Heart right ventricle (tissue), 16 donors: ENCODE measurements around the gene APOA5. TPM values are rescaled to one million over a fixed set of nuclear protein-coding genes. Genes with fewer than 3 reads are reported as not detected.

Source experiments
- ATAC-seq, 8 donors: fragments of 200-7000 bp; cut with Tn5 transposase; one replicate each; pipeline ENCODE4 v1.9.1; 2020; ENCODE audit warnings: mild to moderate bottlenecking in 8 of 8, moderate library complexity in 8 of 8, moderate number of reproducible peaks in 1 of 8
- DNase-seq, 2 donors: peaks; one replicate each; pipeline ENCODE4 v3.0.0-alpha.2; 2020
- H3K27ac ChIP-seq, 10 donors: fragments of 200-600 bp; sonication (generic) in 2 of 10; one replicate each; pipeline versions ENCODE4 v1.5.0 to v1.8.0; 2020 to 2022; ENCODE audit warnings: mild to moderate bottlenecking in 3 of 10
- H3K27me3 ChIP-seq, 7 donors: fragments of 200-600 bp; one replicate each; pipeline ENCODE4 v1.8.0; 2021 to 2022; ENCODE audit warnings: mild to moderate bottlenecking in 2 of 7
- H3K36me3 ChIP-seq, 9 donors: fragments of 200-600 bp; sonication (generic) in 1 of 9; one replicate each; pipeline versions ENCODE4 v1.5.0 to v1.8.0; 2020 to 2022; ENCODE audit warnings: mild to moderate bottlenecking in 2 of 9
- H3K4me1 ChIP-seq, 9 donors: fragments of 200-600 bp; sonication (generic) in 1 of 9; one replicate each; pipeline versions ENCODE4 v1.5.0 to v1.8.0; 2020 to 2022; ENCODE audit warnings: mild to moderate bottlenecking in 4 of 9
- H3K4me3 ChIP-seq, 10 donors: fragments of 200-600 bp; sonication (generic) in 2 of 10; one replicate each; pipeline versions ENCODE4 v1.5.0 to v1.8.0; 2020 to 2022; ENCODE audit warnings: mild to moderate bottlenecking in 7 of 10, moderate library complexity in 2 of 10
- H3K9me3 ChIP-seq, 11 donors: fragments of 200-600 bp in 10 of 11; sonication (generic) in 2 of 11; one replicate each; pipeline versions ENCODE4 v1.5.0 to v1.8.0; 2013 to 2022; ENCODE audit warnings: mild to moderate bottlenecking in 2 of 11, control low read depth in 1 of 11, moderate library complexity in 1 of 11
- WGBS, 2 donors: extraction: QIAGEN DNeasy Blood & Tissue Kit; methylation state at CpG; one replicate each; pipeline ENCODE4 v1.1.7; 2013; ENCODE audit warnings: inconsistent platforms in 1 of 2; 5-methylcytosine and 5-hydroxymethylcytosine counted together
- intact Hi-C, 10 donors: fragments of 100-400 bp; cut with DNase I; formaldehyde crosslinking; loops; one replicate each; pipeline versions ENCODE4 v1.11.1 to v1.14.2; 2022
- polyA plus RNA-seq, 2 donors: library from polyadenylated mRNA; stranded (reverse); fragments of 200-250 nt; gene quantifications; one replicate each; pipeline ENCODE4 v1.2.3, GENCODE V29; 2013
- total RNA-seq, 10 donors: library from RNA; stranded (reverse); fragmentation: NEBNext Ultra II Directional in 3 of 10; extraction: Animal tissue kit (Norgen Biotek cat#: 25700) in 3 of 10; gene quantifications; one replicate each; pipeline versions ENCODE4 v1.2.1 to v1.2.4, GENCODE V29; 2021 to 2023
- TF ChIP-seq, protein P1 (sequence below), 9 donors: fragments of 200-600 bp; sonication (generic) in 2 of 9; IDR thresholded peaks; one replicate each; pipeline versions ENCODE4 v1.5.0 to v1.8.0; 2021 to 2022; ENCODE audit warnings: antibody characterized with exemption in 9 of 9, mild to moderate bottlenecking in 5 of 9, moderate library complexity in 1 of 9
- donor health status: Arrhythmogenic right ventricular cardiomyopathy.
- donor health status: ischemic (EF 13 %, LVEDD 7.1; RV severe dilation, severe dysfunction).
- donor health status: healthy with polysubstance abuse.
- donor health status: DM: no; HTN: yes; CAD: no.
- donor health status: DM: no; HTN: no; CAD: no.
- donor health status: ischemic (EF 25% LVEDD 6.9; RV normal size, moderate dysfunction).
- donor health status: ischemic (EF 25% LVEDD 5.7; RV mildly dilated, moderate dysfunction).
- donor health status: healthy.
- donor health status: DM: yes; HTN: yes; CAD: no.
- donor health status: Ischemic cardiomyopathy.
- donor health status: ischemic (EF 35%, LVEDD 5.7; RV mildly dilated, moderate dysfunction).
- donor health status: nonischemic (EF 11% LVEDD 7.7; RV severe dilation, severe dysfunction).
- donor health status: DM: yes; HTN: yes; CAD: no.
- donor health status: PGD.
- donor health status: ischemic (EF 29% LVEDD 5.4; RV normal size, mild dysfunction).
- donor health status: nonischemic (EF 23%, LVEDD 6.1; RV moderate dilation, normal function).

Gene APOA5
- total and polyA plus RNA-seq, 12 donors = not detected

DNA sequence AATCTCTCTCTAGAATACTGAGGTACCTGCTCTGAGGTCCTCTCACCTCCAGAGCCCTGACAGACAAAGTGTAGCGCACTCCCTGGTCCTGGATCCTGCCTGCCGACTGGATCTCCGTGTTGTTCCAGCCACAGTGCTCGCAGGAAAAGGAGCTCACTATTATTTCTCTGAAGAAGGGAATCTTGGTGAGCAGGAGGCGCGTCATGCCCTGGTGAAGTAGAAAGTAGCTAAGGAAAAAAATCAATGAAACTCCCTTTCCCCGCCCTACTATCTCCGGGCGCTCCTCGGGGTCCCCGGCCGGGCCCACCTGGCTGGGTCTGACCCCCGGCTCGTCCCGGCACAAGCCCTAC, 4.3 kb downstream of the APOA5 start:
- Histone ChIP-seq H3K4me1 (peaks cover 7 to 35% (median 24%) of the 10 kb centered on the region in 9 donors), H3K9me3 (no peaks in the 10 kb centered on the region), H3K27me3 (no peaks in the 10 kb centered on the region), H3K36me3 (peaks cover 0 to 44% (median 35%) of the 10 kb centered on the region in 9 donors), H3K4me3 (peak overlapping the region; percentile 84 to 100 (median 94)), H3K27ac (peak overlapping the region in 9 of 10 donors; percentile 85 to 94 (median 88))
- peak in 1 of 8 donors; percentile 1 for ATAC-seq
- 1% methylated on average over 15 of the region's 15 CpGs for WGBS, 2 donors
- DNase-seq = no peak
- intact Hi-C loops = loop anchor here in 4 of 10 donors (5.0 kb wide), 2 partner anchors 440 to 445 kb away; partner anchors contain the start of genes PCSK7 (in 1 of the 4) and RNF214 (in 1 of the 4)
- TF ChIP-seq, protein P1, sequence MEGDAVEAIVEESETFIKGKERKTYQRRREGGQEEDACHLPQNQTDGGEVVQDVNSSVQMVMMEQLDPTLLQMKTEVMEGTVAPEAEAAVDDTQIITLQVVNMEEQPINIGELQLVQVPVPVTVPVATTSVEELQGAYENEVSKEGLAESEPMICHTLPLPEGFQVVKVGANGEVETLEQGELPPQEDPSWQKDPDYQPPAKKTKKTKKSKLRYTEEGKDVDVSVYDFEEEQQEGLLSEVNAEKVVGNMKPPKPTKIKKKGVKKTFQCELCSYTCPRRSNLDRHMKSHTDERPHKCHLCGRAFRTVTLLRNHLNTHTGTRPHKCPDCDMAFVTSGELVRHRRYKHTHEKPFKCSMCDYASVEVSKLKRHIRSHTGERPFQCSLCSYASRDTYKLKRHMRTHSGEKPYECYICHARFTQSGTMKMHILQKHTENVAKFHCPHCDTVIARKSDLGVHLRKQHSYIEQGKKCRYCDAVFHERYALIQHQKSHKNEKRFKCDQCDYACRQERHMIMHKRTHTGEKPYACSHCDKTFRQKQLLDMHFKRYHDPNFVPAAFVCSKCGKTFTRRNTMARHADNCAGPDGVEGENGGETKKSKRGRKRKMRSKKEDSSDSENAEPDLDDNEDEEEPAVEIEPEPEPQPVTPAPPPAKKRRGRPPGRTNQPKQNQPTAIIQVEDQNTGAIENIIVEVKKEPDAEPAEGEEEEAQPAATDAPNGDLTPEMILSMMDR (IDR thresholded peaks at IDR 0.05) = no peak

DNA sequence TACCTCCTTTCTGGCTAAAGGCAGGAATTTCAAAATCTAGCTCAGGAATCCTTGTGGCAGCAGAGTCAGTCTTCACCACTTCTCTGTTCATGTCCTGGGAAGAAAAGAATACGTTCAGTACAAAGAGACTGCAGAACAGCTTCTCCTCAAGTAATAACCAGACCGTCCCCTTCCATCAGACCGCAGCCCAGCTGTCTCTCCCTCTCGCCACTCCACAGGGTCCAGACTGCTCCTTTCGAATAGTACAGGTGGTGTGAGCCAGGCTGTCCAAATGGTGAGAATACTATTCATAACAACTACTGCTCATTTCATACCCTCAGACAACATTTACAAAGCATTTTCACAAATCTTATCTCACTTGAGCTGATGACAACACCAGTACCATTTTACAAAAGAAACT, 4.7 kb downstream of the APOA5 start:
- H3K4me3 ChIP-seq = peak overlapping the region; percentile 84 to 100 (median 94)
- DNase-seq (no peak), ATAC-seq (no peak)
- H3K36me3 ChIP-seq = peaks cover 0 to 48% (median 38%) of the 10 kb centered on the region in 9 donors
- intact Hi-C loops = loop anchor here in 4 of 10 donors (5.0 kb wide), 2 partner anchors 440 to 445 kb away; partner anchors contain the start of genes PCSK7 (in 1 of the 4) and RNF214 (in 1 of the 4)
- H3K4me1 ChIP-seq = peaks cover 7 to 35% (median 24%) of the 10 kb centered on the region in 9 donors
- peak overlapping the region in 3 of 10 donors; percentile 88 to 94 (median 88) for H3K27ac ChIP-seq
- TF ChIP-seq, protein P1 (IDR thresholded peaks at IDR 0.05) = no peak
- WGBS, 2 donors = 66 to 69% methylated on average over 5 of the region's 5 CpGs
- H3K27me3 ChIP-seq = no peaks in the 10 kb centered on the region
- no peaks in the 10 kb centered on the region for H3K9me3 ChIP-seq

DNA sequence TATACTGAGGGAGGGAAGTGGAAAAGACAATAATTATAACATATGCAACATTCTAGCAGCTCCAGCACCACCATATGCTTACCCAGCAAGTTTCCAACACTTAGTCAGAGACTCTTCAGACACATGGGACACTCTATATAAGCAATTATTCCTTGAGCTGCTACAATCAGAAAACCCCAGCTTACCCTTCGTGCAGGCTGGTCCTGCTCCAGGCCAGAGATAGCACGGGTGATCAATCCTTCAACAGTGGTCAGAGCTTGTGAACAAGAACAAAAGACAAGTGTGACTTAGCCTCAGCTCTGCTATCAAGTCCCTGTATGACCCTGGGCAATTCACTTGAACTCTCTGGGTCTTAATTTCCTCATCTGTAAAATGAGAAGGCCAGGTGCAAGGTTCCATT, 5.4 kb downstream of the APOA5 start:
- no peak for DNase-seq
- no peak for ATAC-seq
- WGBS, 2 donors = 80 to 87% methylated on average over 2 of the region's 2 CpGs
- Histone ChIP-seq H3K4me3 (peak overlapping the region in 3 of 10 donors; percentile 84 to 97 (median 91)), H3K36me3 (peaks cover 0 to 55% (median 39%) of the 10 kb centered on the region in 9 donors), H3K27me3 (no peaks in the 10 kb centered on the region), H3K9me3 (no peaks in the 10 kb centered on the region), H3K27ac (no peak overlapping the region), H3K4me1 (peaks cover 4 to 32% (median 20%) of the 10 kb centered on the region in 9 donors)
- intact Hi-C loops = loop anchor here in 4 of 10 donors (5.0 kb wide), 2 partner anchors 441 to 446 kb away; partner anchors contain the start of genes PCSK7 (in 1 of the 4) and RNF214 (in 1 of the 4)
- TF ChIP-seq, protein P1 (IDR thresholded peaks at IDR 0.05) = no peak

DNA sequence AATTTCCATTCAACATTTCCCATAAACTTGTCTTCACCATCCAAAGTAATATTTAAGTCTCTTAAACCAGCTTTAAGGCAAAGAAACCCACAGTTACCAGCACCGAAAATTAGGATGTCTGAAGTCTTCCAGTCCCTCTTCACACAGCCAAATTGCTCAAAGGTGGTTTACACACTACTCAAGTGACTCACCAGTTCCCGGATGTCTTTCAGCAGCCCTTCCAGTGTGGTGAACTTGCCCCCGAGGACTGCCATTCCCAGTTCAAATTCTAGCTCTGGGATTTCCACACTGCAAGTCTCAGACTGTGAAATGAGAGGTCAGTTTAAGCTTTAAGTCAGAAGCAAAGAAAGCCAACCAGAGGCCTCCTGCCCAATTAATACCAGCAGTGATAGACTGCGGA, 9.0 kb downstream of the APOA5 start:
- DNase-seq (no peak), ATAC-seq (no peak)
- Histone ChIP-seq H3K27me3 (no peaks in the 10 kb centered on the region), H3K36me3 (peaks cover 0 to 91% (median 58%) of the 10 kb centered on the region in 9 donors), H3K9me3 (no peaks in the 10 kb centered on the region), H3K27ac (no peak overlapping the region), H3K4me1 (peaks cover 4 to 19% (median 11%) of the 10 kb centered on the region in 9 donors), H3K4me3 (no peak overlapping the region)
- intact Hi-C loops = no loop called here
- TF ChIP-seq, protein P1 (IDR thresholded peaks at IDR 0.05) = no peak
- 95 to 97% methylated on average over 4 of the region's 4 CpGs for WGBS, 2 donors
